GM23338 (cell line): ENCODE measurements around the gene GNAZ.

ENCODE experiments used
- CREB1 ChIP-seq: fragments of 250-450 bp; sonication (Bioruptor Pico); IDR thresholded peaks from 2 replicates; pipeline ENCODE4 v1.5.0; 2020; ENCODE audit warnings: low read depth, mild to moderate bottlenecking, moderate library complexity
- CTCF ChIP-seq, 2 experiments: fragments of 200-600 bp in 1 of 2; sonication (generic) in 1 of 2; conservative IDR thresholded peaks; 2 replicates each; pipeline versions ENCODE4 v1.5.1 to v1.6.1; 2016 to 2017; ENCODE audit warnings: antibody characterized with exemption in 2 of 2, low read depth in 2 of 2, mild to moderate bottlenecking in 2 of 2, moderate library complexity in 1 of 2
- EZH2 ChIP-seq: fragments of 200-600 bp; sonication (generic); IDR thresholded peaks from one replicate; pipeline ENCODE4 v1.8.0; 2017; ENCODE audit warnings: antibody characterized with exemption, mild to moderate bottlenecking, low read depth; ENCODE audit not compliant: unreplicated experiment
- EZH2phosphoT487 ChIP-seq: fragments of 200-600 bp; sonication (generic); IDR thresholded peaks from one replicate; pipeline ENCODE4 v1.8.1; 2018; ENCODE audit warnings: antibody characterized with exemption; ENCODE audit not compliant: unreplicated experiment
- JUNB ChIP-seq: IDR thresholded peaks from one replicate; pipeline ENCODE4 v1.6.1; 2016; ENCODE audit warnings: antibody characterized with exemption; ENCODE audit not compliant: unreplicated experiment
- NANOG ChIP-seq: IDR thresholded peaks from 2 replicates; pipeline ENCODE4 v1.6.1; 2016; ENCODE audit warnings: antibody characterized with exemption, borderline replicate concordance
- POLR2AphosphoS5 ChIP-seq: IDR thresholded peaks from 2 replicates; pipeline ENCODE4 v1.6.1; 2016; ENCODE audit warnings: antibody characterized with exemption, low read depth
- STAT1 ChIP-seq: IDR thresholded peaks from one replicate; pipeline ENCODE4 v1.6.1; 2016; ENCODE audit warnings: antibody characterized with exemption; ENCODE audit not compliant: unreplicated experiment
- ZNF114 ChIP-seq: fragments of 250-450 bp; sonication (Bioruptor Pico); IDR thresholded peaks from 2 replicates; pipeline ENCODE4 v1.5.0; 2020; ENCODE audit warnings: mild to moderate bottlenecking, moderate library complexity
- ZNF331 ChIP-seq: fragments of 250-450 bp; sonication (Bioruptor Pico); IDR thresholded peaks from 2 replicates; pipeline ENCODE4 v1.5.0; 2020; ENCODE audit warnings: low read depth, mild to moderate bottlenecking, moderate library complexity
- ZNF462 ChIP-seq: fragments of 250-450 bp; sonication (Bioruptor Pico); IDR thresholded peaks from 2 replicates; pipeline ENCODE4 v1.5.0; 2020; ENCODE audit warnings: mild to moderate bottlenecking, moderate library complexity
- TF ChIP-seq, protein P1 (sequence below): IDR thresholded peaks from one replicate; pipeline ENCODE4 v1.6.1; 2018; ENCODE audit warnings: antibody characterized with exemption; ENCODE audit not compliant: unreplicated experiment

DNA sequence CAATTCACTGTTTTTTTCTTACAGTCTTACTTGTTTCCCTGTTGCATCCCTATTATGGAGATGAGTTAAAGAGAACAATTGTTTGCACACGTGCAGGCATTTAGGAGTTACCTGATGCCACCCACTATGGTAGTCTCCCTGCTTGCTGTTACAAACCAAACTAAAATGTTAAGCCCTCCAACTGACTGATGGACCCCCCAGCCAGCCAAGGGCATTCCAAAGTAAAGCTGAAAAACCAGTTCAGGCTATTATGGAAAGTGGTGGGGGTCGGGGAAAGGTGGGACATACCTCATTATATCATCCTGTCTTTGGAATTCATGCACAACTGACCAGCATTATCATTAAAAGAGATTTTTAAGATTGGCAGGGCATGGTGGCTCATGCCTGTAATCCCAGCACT lies 47.0 kb upstream of the GNAZ start:
- TF ChIP-seq, protein P1, sequence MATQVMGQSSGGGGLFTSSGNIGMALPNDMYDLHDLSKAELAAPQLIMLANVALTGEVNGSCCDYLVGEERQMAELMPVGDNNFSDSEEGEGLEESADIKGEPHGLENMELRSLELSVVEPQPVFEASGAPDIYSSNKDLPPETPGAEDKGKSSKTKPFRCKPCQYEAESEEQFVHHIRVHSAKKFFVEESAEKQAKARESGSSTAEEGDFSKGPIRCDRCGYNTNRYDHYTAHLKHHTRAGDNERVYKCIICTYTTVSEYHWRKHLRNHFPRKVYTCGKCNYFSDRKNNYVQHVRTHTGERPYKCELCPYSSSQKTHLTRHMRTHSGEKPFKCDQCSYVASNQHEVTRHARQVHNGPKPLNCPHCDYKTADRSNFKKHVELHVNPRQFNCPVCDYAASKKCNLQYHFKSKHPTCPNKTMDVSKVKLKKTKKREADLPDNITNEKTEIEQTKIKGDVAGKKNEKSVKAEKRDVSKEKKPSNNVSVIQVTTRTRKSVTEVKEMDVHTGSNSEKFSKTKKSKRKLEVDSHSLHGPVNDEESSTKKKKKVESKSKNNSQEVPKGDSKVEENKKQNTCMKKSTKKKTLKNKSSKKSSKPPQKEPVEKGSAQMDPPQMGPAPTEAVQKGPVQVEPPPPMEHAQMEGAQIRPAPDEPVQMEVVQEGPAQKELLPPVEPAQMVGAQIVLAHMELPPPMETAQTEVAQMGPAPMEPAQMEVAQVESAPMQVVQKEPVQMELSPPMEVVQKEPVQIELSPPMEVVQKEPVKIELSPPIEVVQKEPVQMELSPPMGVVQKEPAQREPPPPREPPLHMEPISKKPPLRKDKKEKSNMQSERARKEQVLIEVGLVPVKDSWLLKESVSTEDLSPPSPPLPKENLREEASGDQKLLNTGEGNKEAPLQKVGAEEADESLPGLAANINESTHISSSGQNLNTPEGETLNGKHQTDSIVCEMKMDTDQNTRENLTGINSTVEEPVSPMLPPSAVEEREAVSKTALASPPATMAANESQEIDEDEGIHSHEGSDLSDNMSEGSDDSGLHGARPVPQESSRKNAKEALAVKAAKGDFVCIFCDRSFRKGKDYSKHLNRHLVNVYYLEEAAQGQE = no peak
- TF ChIP-seq CTCF (conservative IDR thresholded peaks at IDR 0.05; ENCODE audit: low read depth in 2 of 2) (no peak), JUNB (no peak), STAT1 (no peak), CREB1 (CRISPR knock-in tag) (no peak), ZNF114 (no peak), POLR2AphosphoS5 (no peak), EZH2 (no peak), NANOG (no peak), EZH2phosphoT487 (no peak), ZNF462 (CRISPR knock-in tag) (no peak), ZNF331 (CRISPR knock-in tag) (no peak)
